ENCODE results near the gene PPFIBP1.

DNA sequence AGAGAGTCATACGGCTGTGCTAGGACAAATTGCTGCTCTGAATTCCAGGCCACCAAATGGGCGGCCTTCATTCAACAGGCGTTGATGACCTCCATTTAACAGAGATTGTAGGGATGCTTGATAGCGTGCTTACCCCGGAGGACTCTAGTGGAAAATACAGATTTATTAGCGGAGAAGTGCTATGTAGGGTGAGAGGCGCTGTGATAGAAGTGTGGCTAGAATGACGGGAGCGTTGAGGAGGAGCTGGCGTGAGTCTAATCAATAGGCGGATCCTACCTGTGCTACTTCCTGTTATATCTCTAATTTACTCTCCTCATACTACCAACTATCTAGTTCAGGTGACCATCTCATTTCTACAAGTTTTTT is 187.3 kb downstream of the PPFIBP1 start:
- TF ChIP-seq, protein P1, sequence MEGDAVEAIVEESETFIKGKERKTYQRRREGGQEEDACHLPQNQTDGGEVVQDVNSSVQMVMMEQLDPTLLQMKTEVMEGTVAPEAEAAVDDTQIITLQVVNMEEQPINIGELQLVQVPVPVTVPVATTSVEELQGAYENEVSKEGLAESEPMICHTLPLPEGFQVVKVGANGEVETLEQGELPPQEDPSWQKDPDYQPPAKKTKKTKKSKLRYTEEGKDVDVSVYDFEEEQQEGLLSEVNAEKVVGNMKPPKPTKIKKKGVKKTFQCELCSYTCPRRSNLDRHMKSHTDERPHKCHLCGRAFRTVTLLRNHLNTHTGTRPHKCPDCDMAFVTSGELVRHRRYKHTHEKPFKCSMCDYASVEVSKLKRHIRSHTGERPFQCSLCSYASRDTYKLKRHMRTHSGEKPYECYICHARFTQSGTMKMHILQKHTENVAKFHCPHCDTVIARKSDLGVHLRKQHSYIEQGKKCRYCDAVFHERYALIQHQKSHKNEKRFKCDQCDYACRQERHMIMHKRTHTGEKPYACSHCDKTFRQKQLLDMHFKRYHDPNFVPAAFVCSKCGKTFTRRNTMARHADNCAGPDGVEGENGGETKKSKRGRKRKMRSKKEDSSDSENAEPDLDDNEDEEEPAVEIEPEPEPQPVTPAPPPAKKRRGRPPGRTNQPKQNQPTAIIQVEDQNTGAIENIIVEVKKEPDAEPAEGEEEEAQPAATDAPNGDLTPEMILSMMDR (IDR thresholded peaks at IDR 0.05) = no peak
- no peak for TF ChIP-seq POLR2A (IDR thresholded peaks at IDR 0.05)

Measured in lower leg skin (tissue), 3 donors.